UCSD-AML1 (cell line): ENCODE results near the gene SLIT3.

Experiments used
- DNase-seq: peaks from one replicate; lab custom pipeline; 2025; ENCODE audit not compliant: unreplicated experiment; lab: John Stamatoyannopoulos, UW

Gene SLIT3

DNA sequence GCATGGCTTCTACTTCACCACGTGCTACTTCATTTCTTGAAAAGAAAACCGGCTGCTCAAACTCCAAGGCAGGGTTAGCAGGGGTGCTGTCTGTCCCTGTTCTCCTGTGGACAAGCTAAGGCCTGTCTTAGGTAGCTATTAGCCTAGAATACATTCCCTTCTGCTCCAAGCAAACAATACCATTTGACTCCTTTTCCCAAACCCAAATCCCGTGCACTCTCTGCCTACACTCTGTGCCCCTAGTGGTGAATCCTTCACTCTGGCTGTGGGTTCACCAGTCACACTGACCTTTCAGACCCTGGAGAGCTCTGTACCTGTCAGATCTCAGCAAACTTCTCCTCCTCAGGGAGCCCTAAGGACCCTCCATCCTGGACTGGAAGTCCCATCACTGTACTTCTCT, 211.6 kb downstream of the SLIT3 start:
- DNase-seq: no peak

GRCh38 chr5:169088028-169088725, 212.8 kb downstream of the SLIT3 start:
- no peak for DNase-seq

DNA sequence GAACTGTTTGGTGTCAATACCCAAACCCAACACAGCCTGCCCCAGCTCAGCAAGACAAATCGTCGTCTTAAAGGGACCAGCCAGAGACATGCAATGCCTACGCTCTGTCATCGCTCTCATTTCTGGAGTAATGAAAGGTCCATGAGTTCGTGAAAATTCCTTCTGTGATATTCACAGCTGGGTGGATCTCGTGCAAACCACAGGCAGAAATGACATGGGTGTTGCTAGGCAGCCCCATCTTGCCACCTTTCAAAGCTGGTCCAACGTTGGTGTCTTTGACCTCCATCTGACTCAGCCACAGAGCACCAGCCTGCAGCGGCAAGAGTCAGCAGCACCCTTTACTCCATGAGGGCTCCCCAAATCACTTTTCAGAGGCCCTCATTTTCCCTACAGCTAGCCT, 215.3 kb downstream of the SLIT3 start:
- DNase-seq: no peak

- no peak for DNase-seq
These were observed 215.7 kb downstream of the SLIT3 start for GRCh38 chr5:169085212-169085611.

DNA sequence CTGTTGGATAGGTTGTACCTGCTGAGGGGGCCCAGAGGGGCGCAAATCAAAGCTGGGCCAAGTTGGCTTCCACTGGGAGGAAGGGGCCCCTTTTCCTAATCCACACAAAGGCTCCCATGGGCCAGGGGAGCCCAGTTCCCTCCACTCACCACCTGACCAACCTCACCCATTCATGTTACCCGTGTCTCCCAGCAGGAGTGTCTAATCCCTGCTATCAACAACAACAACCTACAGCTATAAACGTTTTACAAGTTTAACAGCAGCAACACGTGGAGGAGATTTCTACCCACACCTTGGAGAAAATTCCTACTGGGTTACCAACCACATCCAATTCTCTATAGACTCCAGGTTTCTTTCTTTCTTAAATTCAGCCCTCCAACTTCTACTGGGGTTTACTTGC, 216.2 kb downstream of the SLIT3 start:
- no peak for DNase-seq

DNA sequence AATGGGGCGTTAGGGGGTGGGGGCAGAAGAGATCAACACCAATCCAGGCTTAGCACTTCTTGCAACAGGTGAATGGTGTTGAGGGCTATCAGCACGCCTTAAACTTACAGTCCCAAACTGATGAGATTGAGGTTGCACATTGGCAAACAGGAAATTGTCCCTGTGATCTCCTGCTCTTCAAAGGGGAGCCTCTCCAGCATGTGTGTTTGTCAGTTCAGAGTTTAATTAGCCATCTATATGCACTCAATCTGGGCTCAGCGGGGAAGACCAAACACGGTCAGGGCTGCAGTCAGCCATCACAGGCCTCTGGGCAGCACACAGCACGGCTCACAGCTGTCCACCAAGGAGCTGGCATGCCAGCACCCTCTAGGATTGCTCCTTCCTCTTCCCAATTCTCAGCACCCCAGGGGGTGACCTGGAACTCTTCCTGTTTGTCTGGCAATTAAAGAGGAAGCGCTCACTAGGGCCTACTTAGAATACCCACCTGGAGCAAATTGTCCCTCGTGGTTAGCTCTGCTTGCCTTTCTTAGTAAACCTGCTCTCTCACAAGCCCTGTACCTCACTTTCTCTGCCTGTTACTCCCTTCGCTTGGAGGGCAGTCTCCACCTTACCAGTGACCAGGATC, 217.4 kb downstream of the SLIT3 start:
- DNase-seq: no peak

- DNase-seq: no peak
These were observed 219.8 kb downstream of the SLIT3 start for GRCh38 chr5:169081000-169081724.

GRCh38 chr5:169080448-169080911, 220.5 kb downstream of the SLIT3 start:
- DNase-seq: no peak

GRCh38 chr5:169079697-169080096, 221.2 kb downstream of the SLIT3 start:
- no peak for DNase-seq

DNA sequence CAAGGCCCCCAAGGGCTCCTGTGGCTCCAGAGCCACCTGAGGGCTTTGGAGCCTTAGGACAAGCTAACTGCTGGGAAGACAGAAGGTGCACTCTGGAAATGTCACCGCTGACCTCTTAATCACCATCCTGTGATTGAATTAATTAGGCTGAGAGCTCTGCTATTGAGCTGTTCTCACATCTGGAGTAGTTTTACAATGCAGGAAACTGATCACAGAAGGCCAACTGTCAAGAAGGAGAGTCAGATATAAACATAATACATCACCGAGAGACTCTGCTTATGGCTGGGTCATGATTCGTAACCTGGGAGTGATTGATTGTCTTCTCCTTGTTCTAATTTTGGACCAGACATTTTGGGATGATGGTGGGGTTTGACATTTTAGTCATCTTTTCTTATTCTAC, 226.1 kb downstream of the SLIT3 start:
- DNase-seq: no peak

DNA sequence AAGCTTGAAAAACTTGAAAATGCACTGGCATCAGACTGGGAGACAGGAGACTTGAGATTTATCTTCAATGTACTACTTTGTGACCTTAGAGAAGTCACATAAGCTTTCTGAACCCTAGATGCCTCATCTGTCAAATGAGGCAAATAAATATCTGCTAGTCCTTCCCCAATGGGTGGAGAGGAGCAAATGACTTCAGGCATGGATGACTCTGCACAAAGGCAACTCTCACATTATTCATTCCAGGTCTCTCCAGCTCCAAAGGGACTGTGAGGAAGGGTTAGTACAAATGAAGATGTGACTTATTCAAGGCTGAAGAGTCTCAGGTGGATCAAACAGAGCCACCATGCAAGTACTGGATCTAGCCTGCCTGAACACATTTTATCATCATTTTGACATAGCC, 228.7 kb downstream of the SLIT3 start:
- no peak for DNase-seq

DNA sequence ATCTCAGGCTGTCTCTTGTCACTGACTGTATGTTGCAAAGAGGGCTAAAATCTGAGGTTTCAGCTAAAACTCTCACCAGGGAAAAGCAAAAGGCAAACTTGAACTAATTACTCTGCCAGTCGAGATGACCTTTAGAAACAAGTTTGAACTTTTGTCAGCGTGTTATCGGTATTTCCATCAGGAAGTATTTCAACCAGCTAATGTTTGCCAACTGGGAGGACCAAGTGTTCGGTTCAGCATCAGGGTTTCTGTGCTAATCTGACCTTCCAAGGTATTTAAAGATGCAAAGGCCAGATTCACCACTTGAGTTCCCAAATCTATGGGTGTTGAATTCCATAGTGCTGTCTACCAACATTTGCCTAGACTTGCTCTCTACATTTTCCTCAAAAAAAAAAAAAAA, 230.5 kb downstream of the SLIT3 start:
- DNase-seq: no peak

DNA sequence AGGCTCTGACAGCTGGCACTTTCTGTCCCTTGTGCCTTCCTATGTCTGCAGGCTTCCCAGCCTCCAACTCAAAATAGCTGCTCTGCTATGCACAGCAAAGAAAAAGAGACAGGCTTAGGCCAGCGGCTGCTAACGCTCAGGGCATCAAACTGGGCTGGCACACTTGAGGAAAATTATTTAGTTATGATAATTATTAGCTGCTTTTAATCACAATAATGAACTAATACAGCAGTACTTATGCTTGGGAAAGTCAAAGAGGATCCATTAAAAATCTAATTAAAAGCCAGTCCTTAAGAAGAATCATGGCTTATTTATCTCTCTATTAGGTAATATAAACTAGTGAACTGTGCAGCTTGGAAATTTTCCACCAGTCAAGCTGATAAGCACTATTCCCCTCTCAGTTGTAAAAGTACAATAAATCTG, 233.2 kb downstream of the SLIT3 start:
- no peak for DNase-seq

DNA sequence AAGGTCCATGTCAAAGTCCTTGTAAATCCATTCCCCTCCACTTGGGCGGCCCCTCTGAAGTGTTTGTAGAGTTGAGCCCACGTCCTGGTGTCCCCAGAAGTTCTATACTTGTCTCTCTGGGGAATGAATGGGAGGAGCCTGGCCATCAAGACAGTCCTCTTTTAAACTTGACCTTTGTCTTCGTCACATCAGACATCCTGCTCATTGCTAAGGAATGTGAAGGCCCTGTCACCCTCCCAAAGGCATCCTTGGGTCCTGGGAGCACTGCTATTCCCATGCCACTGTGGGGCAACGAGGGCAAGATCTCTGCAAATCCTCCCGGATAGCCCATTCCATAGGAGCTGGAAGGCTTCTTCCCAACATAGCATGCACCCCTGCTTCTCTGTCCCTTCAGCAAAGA, 235.5 kb downstream of the SLIT3 start:
- DNase-seq: no peak

- no peak for DNase-seq
These were observed 236.8 kb downstream of the SLIT3 start for GRCh38 chr5:169064093-169064492.

- no peak for DNase-seq
These were observed 237.5 kb downstream of the SLIT3 start for GRCh38 chr5:169063316-169063953.

DNA sequence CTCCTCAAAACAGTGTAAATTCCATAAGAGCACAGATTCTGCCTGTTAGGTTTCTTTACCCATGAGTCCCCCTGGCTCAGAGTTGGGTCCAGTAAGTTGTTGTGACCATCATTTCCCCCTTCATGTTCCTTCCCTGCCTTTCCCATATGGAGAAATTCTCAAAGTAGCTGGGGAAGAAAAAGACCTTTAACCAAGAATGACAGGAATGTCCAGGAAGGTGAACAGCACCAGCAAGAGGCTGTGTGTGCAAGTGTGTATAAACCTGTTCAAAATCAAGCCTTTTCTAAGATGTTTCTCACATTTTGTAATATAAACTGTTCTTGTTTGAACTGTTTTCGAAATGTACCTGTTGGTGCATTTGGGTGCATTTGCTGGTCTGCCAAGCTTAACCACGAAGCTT, 238.2 kb downstream of the SLIT3 start:
- no peak for DNase-seq

GRCh38 chr5:169054506-169054905, 246.4 kb downstream of the SLIT3 start:
- no peak for DNase-seq

DNA sequence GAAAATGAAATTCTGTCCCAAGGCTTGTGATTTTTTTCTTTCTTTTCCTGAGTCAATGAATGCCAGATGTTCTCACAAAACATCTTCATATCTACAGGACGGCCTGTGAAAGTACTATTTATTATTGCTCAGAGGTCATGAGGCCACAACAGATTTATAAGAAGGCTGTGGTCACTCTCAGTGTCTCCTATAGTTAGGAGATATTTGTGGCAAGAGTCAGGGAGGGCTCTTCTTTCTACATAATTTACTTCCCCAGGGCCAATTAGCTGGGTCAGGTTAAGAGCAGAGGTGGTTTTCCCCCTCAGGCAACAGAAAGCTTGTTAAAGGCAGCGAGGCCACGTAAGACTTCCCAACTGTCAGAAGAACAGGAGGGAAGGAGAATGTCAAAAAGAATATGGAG, 248.7 kb downstream of the SLIT3 start:
- no peak for DNase-seq

GRCh38 chr5:169051351-169051750, 249.6 kb downstream of the SLIT3 start:
- no peak for DNase-seq

GRCh38 chr5:169050636-169051035, 250.3 kb downstream of the SLIT3 start:
- DNase-seq: no peak

- no peak for DNase-seq
These were observed 250.8 kb downstream of the SLIT3 start for GRCh38 chr5:169050146-169050571.
